LNCaP clone FGC (cell line): ENCODE measurements around the gene GTF3C5.
"Not testable (repeated sequence)": the region's sequence is repeated elsewhere in the genome, so short reads cannot be mapped to it uniquely, and the experiment has no call there.

Experiments used
- DNase-seq: peaks from one replicate; pipeline ENCODE4 v3.0.0-alpha.2; 2011; ENCODE audit warnings: low read depth
- H3K4me3 ChIP-seq: 2 replicates; pipeline ENCODE4 v1.5.1; 2011; ENCODE audit warnings: mild to moderate bottlenecking, low read depth, low read length, control low read depth
- TF ChIP-seq, protein P1 (sequence below): IDR thresholded peaks from 2 replicates; pipeline ENCODE4 v1.5.1; 2012; ENCODE audit warnings: mild to moderate bottlenecking; ENCODE audit not compliant: control insufficient read depth, insufficient read depth; ENCODE audit errors: extremely low read depth

Gene GTF3C5

DNA sequence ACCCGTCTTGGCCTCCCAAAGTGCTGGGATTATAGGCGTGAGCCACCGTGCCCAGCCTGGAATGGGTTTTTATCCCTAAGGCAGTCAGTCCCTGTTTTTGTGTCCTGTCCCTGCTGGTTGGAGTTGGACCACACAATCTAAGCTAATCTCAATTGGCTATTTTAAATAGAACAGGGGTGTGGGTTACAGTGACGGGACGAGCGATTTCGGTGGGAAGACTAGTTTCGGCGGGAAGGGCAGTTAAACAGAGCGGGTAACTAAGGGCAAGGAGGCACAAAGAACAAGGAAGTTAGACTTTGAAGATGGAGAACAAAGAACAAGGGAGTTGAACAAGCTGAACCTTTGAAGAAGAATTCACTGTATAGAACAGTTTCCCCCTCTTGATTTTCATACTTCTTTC, 1.4 kb downstream of the GTF3C5 start:
- TF ChIP-seq, protein P1, sequence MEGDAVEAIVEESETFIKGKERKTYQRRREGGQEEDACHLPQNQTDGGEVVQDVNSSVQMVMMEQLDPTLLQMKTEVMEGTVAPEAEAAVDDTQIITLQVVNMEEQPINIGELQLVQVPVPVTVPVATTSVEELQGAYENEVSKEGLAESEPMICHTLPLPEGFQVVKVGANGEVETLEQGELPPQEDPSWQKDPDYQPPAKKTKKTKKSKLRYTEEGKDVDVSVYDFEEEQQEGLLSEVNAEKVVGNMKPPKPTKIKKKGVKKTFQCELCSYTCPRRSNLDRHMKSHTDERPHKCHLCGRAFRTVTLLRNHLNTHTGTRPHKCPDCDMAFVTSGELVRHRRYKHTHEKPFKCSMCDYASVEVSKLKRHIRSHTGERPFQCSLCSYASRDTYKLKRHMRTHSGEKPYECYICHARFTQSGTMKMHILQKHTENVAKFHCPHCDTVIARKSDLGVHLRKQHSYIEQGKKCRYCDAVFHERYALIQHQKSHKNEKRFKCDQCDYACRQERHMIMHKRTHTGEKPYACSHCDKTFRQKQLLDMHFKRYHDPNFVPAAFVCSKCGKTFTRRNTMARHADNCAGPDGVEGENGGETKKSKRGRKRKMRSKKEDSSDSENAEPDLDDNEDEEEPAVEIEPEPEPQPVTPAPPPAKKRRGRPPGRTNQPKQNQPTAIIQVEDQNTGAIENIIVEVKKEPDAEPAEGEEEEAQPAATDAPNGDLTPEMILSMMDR: no peak
- no peak for DNase-seq
- H3K4me3 ChIP-seq: peak overlapping the region; percentile 97

DNA sequence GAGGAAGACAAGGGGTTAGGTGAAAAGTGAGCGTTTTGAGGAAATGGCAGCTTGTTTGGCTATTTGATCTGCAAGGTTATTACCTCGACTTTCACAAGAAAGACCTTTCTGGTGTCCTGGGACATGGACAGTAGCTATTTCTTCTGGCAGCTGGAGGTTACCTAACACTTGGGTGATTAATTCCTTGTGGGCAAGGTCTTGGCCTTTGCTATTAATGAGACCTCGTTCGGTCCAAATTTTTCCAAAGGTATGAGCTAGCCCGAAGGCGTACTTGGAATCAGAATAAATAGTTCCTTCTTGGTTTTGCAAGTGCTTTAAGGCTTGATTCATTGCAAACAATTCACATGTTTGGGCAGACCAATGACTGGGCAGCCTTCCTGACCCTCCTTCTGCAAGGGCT, 4.9 kb downstream of the GTF3C5 start:
- H3K4me3 ChIP-seq: no peak overlapping the region
- DNase-seq: no peak
- TF ChIP-seq, protein P1: no peak

DNA sequence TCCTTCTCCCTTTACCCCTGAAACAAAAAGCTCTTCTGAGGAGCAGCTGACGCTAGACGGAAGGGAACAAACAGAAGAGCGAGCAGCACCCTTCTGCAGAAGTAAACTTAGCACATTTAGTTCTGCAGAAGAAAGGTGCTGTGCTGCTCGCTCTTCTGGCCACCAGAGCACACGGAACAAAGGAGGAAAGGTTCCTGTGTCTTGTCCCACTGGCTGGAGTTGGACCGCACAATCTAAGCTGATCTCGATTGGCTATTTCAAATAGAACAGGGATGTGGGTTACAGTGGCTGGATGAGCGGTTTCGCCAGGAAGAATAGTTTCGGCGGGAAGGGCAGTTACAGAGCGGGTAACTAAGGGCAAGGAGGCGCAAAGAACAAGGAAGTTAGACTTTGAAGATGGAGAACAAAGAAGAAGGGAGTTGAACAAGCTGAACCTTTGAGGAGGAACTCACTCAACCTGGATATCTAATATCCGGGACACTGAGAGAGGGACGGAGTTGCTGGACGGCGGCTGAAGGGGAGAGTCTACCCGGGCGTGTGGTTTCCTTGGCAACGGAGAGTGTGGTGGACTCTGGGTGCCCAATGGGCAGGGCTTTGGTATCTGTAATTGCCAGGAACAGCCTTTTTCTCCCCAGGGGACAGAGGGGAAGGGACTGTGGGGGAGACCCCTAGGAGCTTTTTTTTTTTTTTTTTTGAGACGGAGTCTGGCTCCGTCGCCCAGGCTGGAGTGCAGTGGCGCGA, 7.1 kb downstream of the GTF3C5 start:
- no peak for DNase-seq
- TF ChIP-seq, protein P1: no peak
- no peak overlapping the region for H3K4me3 ChIP-seq

DNA sequence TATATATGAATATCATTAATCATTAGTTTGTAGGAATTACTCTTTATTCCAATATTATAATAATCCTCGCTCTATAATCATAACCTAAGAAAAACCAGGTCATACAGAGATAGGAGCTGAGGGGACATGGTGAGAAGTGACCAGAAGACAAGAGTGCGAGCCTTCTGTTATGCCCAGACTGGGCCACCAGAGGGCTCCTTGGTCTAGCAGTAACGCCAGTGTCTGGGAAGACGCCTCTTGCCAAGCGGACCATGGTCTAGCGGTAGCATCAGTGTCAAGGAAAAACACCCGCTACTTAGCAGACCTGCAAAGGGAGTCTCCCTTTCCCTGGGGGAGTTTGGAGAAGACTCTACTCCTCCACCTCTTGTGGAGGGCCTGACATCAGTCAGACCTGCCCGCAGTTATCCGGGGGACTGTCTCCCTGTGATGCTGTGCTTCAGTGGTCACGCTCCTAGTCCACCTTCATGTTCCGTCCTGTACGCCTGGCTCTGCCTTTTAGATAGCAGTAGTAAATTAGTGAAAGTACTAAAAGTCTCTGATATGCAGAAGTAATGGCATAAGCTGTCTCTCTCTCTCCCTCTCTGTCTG, 10.2 kb downstream of the GTF3C5 start:
- peak; percentile 13 for DNase-seq
- TF ChIP-seq, protein P1: peak; percentile 58
- not testable (repeated sequence) for H3K4me3 ChIP-seq

DNA sequence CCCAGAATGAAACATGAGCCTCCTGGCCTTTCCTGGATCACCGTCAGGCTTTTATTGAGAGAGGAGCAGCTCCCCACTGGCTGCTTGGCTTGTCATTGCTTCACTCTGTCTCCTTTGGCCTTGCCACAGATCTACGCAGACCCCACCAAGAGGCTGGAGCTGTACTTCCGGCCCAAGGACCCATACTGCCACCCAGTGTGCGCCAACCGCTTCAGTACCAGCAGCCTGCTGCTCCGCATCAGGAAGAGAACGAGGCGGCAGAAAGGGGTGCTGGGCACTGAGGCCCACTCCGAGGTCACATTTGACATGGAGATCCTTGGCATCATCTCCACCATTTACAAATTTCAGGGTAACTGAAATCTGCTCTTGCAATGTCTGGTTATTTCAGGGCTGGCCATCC, 11.2 kb downstream of the GTF3C5 start:
- no peak for DNase-seq
- H3K4me3 ChIP-seq: no peak overlapping the region
- TF ChIP-seq, protein P1: no peak

DNA sequence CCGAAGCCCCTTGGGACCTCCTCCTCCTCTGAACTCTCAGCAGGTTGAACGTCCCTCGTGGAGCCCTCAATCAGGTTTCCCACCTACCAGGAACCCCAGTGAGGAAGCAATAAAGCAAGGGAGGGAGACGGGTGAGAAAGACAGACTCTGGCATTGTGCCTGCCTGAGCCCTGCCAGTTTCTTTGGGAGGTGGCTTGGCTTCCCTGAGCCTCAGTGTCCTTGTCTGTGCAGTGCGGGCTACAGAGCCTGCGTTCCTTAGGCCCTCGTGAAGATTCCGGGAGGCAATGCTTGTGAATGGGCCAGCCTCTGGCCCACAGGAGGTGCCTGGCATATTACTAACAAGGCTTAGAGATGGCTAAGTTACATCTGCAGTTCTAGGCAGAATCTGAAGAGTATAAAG, 11.9 kb downstream of the GTF3C5 start:
- TF ChIP-seq, protein P1: no peak
- no peak overlapping the region for H3K4me3 ChIP-seq
- DNase-seq: no peak

DNA sequence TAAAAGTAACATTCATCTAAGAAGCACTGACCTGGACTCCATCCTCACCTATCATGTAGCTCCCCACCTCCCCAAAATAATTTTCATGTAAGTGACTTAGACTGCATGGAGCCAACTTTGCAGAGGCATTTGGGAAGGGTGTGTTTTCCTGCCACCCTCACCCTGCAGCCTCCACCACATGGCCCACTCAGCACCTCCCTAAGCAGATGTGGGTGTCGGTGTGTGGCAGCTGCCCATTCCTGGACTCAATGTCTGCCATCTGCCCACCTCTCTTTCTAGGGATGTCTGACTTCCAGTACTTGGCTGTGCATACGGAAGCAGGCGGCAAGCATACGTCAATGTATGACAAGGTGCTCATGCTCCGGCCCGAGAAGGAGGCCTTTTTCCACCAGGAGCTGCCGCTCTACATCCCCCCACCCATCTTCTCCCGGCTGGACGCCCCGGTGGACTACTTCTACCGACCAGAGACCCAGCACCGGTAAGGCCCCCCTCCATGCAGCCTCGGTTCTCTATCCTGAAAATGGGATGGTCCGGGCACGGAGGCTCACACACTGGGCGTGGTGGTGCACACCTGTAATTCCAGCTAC, 12.7 kb downstream of the GTF3C5 start:
- H3K4me3 ChIP-seq: no peak overlapping the region
- TF ChIP-seq, protein P1: no peak

More for the DNA sequence above, 12.7 kb downstream of the GTF3C5 start:
- no peak for DNase-seq
